Calu3 (cell line): Measurements from ENCODE around the gene ID3. TPM values are rescaled to one million over a fixed set of nuclear protein-coding genes. Genes with fewer than 3 reads are reported as not detected.
A peak's percentile ranks its signal among the peaks of the same experiment; 100 is the strongest.

Experiments
- BruUV-seq: library from RNA; stranded (reverse); fragments of 400-500 nt; replicated peaks from 2 replicates; lab custom pipeline; 2021; lab: Mats Ljungman, UMichigan
- CTCF ChIA-PET: fragments of 300-600 bp; sonication (Branson Sonifier 250); formaldehyde crosslinking; loops from one replicate; lab custom pipeline; 2022; ENCODE audit warnings: antibody characterized with exemption; lab: Charles Lee
- DNase-seq: peaks from one replicate; pipeline ENCODE4 v3.0.0; 2022
- H3K27ac Mint-ChIP-seq: one replicate; pipeline ENCODE4 v1.8.0; 2022; ENCODE audit warnings: mixed read lengths; ENCODE audit not compliant: unreplicated experiment
- H3K27me3 Mint-ChIP-seq: one replicate; pipeline ENCODE4 v1.8.0; 2022; ENCODE audit warnings: mixed read lengths; ENCODE audit not compliant: unreplicated experiment
- H3K36me3 Mint-ChIP-seq: one replicate; pipeline ENCODE4 v1.8.0; 2022; ENCODE audit warnings: mild to moderate bottlenecking, moderate library complexity, mixed read lengths; ENCODE audit not compliant: insufficient read depth, unreplicated experiment
- H3K4me1 Mint-ChIP-seq: one replicate; pipeline ENCODE4 v1.8.0; 2022; ENCODE audit warnings: mild to moderate bottlenecking, low read depth, mixed read lengths; ENCODE audit not compliant: unreplicated experiment
- H3K4me3 Mint-ChIP-seq: one replicate; pipeline ENCODE4 v1.8.0; 2022; ENCODE audit warnings: mild to moderate bottlenecking, low read depth, moderate library complexity, mixed read lengths; ENCODE audit not compliant: unreplicated experiment
- H3K9me3 Mint-ChIP-seq: one replicate; pipeline ENCODE4 v1.8.0; 2022; ENCODE audit warnings: low read depth, mixed read lengths; ENCODE audit not compliant: unreplicated experiment
- intact Hi-C: fragments of 100-400 bp; cut with micrococcal nuclease; formaldehyde crosslinking; loops from one replicate; pipeline ENCODE4 v1.10.0; 2022; ENCODE audit not compliant: unreplicated experiment
- total RNA-seq: library from RNA; stranded (reverse); gene quantifications from 2 replicates; pipeline ENCODE4 v1.2.3, GENCODE V29; 2022
- TF ChIP-seq, protein P1 (sequence below): fragments of 200-600 bp; IDR thresholded peaks from one replicate; pipeline ENCODE4 v1.8.0; 2022; ENCODE audit warnings: antibody characterized with exemption; ENCODE audit not compliant: unreplicated experiment

ID3 gene
- total RNA-seq, 1 experiment from 2014 or later = 25.2 TPM

DNA sequence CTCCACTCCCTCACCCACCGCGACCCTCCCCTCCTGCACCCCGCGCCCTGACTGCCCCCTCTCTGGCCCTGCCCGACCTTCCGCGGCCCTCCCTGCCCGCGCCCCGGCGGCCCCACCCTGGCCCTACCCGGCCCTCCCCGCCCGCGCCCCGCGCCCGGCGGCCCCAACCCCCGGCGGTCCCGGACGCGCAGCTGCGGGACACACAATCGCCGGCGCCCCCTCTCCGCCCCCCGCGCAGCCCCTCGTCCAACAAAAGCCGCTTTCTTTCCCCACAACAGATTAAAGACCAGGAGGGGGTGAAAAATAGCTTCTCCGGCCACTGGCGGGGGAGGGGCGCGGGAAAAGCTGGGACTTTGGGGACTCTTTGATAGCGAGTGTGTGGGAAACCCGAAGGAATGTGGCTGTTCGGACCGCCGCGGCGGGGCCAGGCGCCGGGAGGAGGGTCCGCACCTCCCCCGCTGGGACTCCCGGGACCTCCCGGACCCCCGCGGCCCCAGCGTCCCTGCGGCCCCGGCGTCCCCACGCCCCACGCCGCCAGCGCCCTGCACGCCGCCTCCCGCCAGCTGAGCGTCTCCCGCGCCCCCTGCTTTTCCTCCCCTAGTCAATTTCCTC is 8.8 kb upstream of the ID3 start:
- TF ChIP-seq, protein P1, sequence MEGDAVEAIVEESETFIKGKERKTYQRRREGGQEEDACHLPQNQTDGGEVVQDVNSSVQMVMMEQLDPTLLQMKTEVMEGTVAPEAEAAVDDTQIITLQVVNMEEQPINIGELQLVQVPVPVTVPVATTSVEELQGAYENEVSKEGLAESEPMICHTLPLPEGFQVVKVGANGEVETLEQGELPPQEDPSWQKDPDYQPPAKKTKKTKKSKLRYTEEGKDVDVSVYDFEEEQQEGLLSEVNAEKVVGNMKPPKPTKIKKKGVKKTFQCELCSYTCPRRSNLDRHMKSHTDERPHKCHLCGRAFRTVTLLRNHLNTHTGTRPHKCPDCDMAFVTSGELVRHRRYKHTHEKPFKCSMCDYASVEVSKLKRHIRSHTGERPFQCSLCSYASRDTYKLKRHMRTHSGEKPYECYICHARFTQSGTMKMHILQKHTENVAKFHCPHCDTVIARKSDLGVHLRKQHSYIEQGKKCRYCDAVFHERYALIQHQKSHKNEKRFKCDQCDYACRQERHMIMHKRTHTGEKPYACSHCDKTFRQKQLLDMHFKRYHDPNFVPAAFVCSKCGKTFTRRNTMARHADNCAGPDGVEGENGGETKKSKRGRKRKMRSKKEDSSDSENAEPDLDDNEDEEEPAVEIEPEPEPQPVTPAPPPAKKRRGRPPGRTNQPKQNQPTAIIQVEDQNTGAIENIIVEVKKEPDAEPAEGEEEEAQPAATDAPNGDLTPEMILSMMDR = no peak
- no TSS peak for BruUV-seq
- peaks cover 10% of the 10 kb centered on the region for H3K36me3 Mint-ChIP-seq
- H3K27ac Mint-ChIP-seq = peak overlapping the region; percentile 34
- H3K4me3 Mint-ChIP-seq = peak overlapping the region; percentile 68
- H3K4me1 Mint-ChIP-seq = peaks cover 15% of the 10 kb centered on the region
- H3K9me3 Mint-ChIP-seq = no peaks in the 10 kb centered on the region
- intact Hi-C loops = no loop called here
- H3K27me3 Mint-ChIP-seq = peaks cover 15% of the 10 kb centered on the region
- CTCF ChIA-PET = no interaction called here
- no peak for DNase-seq

DNA sequence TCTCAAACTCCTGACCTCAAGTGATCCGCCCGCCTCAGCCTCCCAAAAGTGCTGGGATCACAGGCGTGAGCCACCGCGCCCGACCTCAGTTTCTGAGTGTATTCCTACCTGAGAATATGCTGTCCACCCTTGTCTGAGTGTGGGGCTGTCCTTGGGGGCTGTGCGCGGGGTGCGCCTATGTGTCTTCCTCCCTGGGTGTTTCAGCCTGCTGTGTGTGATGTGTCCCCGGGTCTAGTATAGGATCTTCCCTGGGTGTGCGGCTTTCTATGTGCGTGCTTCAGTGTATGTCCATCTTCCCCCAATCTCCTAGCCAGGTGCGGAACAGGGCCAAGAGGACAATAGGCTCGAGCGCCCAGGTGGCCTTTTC is 8.3 kb upstream of the ID3 start:
- DNase-seq = no peak
- CTCF ChIA-PET = no interaction called here
- intact Hi-C loops = no loop called here
- peaks cover 17% of the 10 kb centered on the region for H3K4me1 Mint-ChIP-seq
- H3K4me3 Mint-ChIP-seq = peak overlapping the region; percentile 12
- no peaks in the 10 kb centered on the region for H3K9me3 Mint-ChIP-seq
- peaks cover 10% of the 10 kb centered on the region for H3K36me3 Mint-ChIP-seq
- no TSS peak for BruUV-seq
- no peak overlapping the region for H3K27ac Mint-ChIP-seq
- peaks cover 15% of the 10 kb centered on the region for H3K27me3 Mint-ChIP-seq
- TF ChIP-seq, protein P1 = no peak

DNA sequence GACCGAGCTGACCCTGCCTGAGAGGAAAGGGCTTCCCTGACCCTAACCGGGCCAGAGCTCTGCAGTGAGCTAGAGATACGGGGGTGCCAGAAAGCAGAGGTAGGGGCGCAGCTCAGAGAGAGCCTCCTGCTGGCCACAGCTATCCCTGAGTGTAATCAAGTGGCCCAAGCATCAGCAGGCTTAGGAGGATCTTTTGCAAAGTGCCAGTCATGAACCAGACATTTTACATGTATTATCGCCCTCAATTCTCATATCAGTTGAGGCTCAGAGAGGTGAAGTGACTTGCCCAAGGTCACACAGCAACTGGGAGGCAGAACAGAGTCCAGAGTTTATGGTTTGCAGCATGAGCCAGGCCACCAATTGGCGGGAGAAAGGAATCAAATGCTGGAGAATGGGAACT is 7.0 kb upstream of the ID3 start:
- TF ChIP-seq, protein P1 = no peak
- Mint-ChIP-seq H3K4me1 (peaks cover 28% of the 10 kb centered on the region), H3K9me3 (no peaks in the 10 kb centered on the region), H3K27me3 (peaks cover 15% of the 10 kb centered on the region), H3K4me3 (no peak overlapping the region), H3K36me3 (peaks cover 10% of the 10 kb centered on the region), H3K27ac (no peak overlapping the region)
- no peak for DNase-seq
- intact Hi-C loops = no loop called here
- CTCF ChIA-PET = interaction anchor here (0.5 kb wide), 1 partner anchor 11 kb away, joined by 6 read pairs; no protein-coding TSS in a partner anchor
- BruUV-seq = no TSS peak

DNA sequence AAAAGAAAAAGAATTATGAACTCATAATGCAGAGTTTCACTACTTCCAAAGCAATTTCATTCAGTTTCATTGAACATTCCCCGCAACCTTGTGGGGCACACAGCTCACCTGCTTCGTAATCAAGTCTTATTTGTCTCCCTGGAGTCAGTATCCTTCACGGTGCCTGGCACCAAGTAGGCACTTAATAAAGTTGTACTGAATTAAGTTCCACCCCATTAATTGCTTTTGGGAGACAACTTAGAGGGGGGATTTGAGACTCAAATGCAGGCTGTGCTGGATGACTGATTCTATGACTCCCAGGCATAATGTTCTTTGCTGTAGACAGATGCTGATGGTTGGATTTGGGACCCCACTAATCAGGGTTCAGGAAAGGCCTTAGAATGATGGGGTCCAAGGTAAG is 6.5 kb upstream of the ID3 start:
- Mint-ChIP-seq H3K27me3 (peaks cover 15% of the 10 kb centered on the region), H3K4me3 (no peak overlapping the region), H3K9me3 (no peaks in the 10 kb centered on the region), H3K36me3 (peaks cover 10% of the 10 kb centered on the region), H3K27ac (no peak overlapping the region), H3K4me1 (peaks cover 33% of the 10 kb centered on the region)
- TF ChIP-seq, protein P1 = no peak
- CTCF ChIA-PET = interaction anchor here (0.5 to 0.6 kb wide), 2 partner anchors 11 to 68 kb away, joined by 5 to 6 read pairs; no protein-coding TSS in a partner anchor
- no TSS peak for BruUV-seq
- no peak for DNase-seq
- intact Hi-C loops = no loop called here
